Measurements from ENCODE around the gene RNU4-1.

Gene RNU4-1

GRCh38 chr12:120324841-120325417, 31.9 kb upstream of the RNU4-1 start:
- Histone ChIP-seq H2AK5ac (ENCODE audit: low read length) (no peak overlapping the region), H3K27ac (ENCODE audit: low read depth, low read length) (no peak overlapping the region), H3K18ac (ENCODE audit: low read length) (no peak overlapping the region), H3K4me1 (ENCODE audit: control insufficient read depth, low read depth, low read length) (no peaks in the 10 kb centered on the region), H3K36me3 (ENCODE audit: control insufficient read depth, insufficient read depth, low read length) (no peaks in the 10 kb centered on the region), H3K9ac (ENCODE audit: low read length) (no peak overlapping the region), H3K4me2 (ENCODE audit: low read length) (no peak overlapping the region), H3K56ac (ENCODE audit: low read length) (no peak overlapping the region), H2BK5ac (ENCODE audit: low read length) (no peak overlapping the region), H4K5ac (ENCODE audit: low read length) (no peak overlapping the region), H4K8ac (ENCODE audit: low read depth, low read length) (no peak overlapping the region), H2BK120ac (ENCODE audit: low read depth, low read length) (no peak overlapping the region), H3K79me1 (ENCODE audit: low read length) (no peaks in the 10 kb centered on the region), H3K79me2 (ENCODE audit: control insufficient read depth, insufficient read depth, low read length) (no peaks in the 10 kb centered on the region), H2BK15ac (replicated peaks; ENCODE audit: low read depth) (no peak overlapping the region), H3K23ac (ENCODE audit: low read length) (no peak overlapping the region), H3K4ac (ENCODE audit: low read depth, low read length) (no peak overlapping the region), H3K4me3 (ENCODE audit: low read length) (no peak overlapping the region), H3K27me3 (ENCODE audit: insufficient read depth, low read length, poor library complexity) (no peaks in the 10 kb centered on the region)
- no peak for DNase-seq
- WGBS (ENCODE audit: extremely low coverage, insufficient coverage, low lambda C conversion rate): no CpG with 5 or more reads among the region's 9 CpGs

DNA sequence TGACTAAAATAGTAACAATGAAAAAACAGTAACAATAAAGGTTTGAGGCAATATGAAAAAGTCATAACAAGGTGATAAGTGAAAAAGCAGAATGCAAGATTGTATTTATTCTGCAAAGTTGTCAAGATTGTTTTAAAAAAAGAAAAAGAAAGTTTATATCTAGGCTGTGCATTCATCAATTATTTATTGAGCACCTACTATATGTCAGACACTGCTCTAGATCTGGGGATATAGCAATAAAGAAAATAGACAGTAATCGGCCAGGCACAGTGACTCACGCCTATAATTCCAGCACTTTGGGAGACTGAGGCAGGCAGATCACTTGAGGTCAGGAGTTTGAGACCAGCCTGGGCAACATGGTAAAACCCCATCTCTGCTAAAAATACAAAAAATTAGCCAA, 30.7 kb upstream of the RNU4-1 start:
- Histone ChIP-seq H3K23ac (ENCODE audit: low read length) (no peak overlapping the region), H3K79me2 (ENCODE audit: control insufficient read depth, insufficient read depth, low read length) (no peaks in the 10 kb centered on the region), H3K4me2 (ENCODE audit: low read length) (no peak overlapping the region), H3K56ac (ENCODE audit: low read length) (no peak overlapping the region), H4K8ac (ENCODE audit: low read depth, low read length) (no peak overlapping the region), H3K18ac (ENCODE audit: low read length) (no peak overlapping the region), H3K4ac (ENCODE audit: low read depth, low read length) (no peak overlapping the region), H2AK5ac (ENCODE audit: low read length) (no peak overlapping the region), H2BK5ac (ENCODE audit: low read length) (no peak overlapping the region), H3K4me3 (ENCODE audit: low read length) (no peak overlapping the region), H2BK15ac (replicated peaks; ENCODE audit: low read depth) (no peak overlapping the region), H3K4me1 (ENCODE audit: control insufficient read depth, low read depth, low read length) (no peaks in the 10 kb centered on the region), H3K27me3 (ENCODE audit: insufficient read depth, low read length, poor library complexity) (no peaks in the 10 kb centered on the region), H2BK120ac (ENCODE audit: low read depth, low read length) (no peak overlapping the region), H3K79me1 (ENCODE audit: low read length) (no peaks in the 10 kb centered on the region), H3K27ac (ENCODE audit: low read depth, low read length) (no peak overlapping the region), H4K5ac (ENCODE audit: low read length) (no peak overlapping the region), H3K36me3 (ENCODE audit: control insufficient read depth, insufficient read depth, low read length) (no peaks in the 10 kb centered on the region), H3K9ac (ENCODE audit: low read length) (no peak overlapping the region)
- no CpG with 5 or more reads among the region's 2 CpGs for WGBS (ENCODE audit: extremely low coverage, insufficient coverage, low lambda C conversion rate)
- DNase-seq: no peak

GRCh38 chr12:120321382-120322202, 28.6 kb upstream of the RNU4-1 start:
- H3K18ac ChIP-seq (ENCODE audit: low read length): no peak overlapping the region
- H2BK120ac ChIP-seq (ENCODE audit: low read depth, low read length): no peak overlapping the region
- H4K5ac ChIP-seq (ENCODE audit: low read length): no peak overlapping the region
- no peak overlapping the region for H3K56ac ChIP-seq (ENCODE audit: low read length)
- H3K4ac ChIP-seq (ENCODE audit: low read depth, low read length): no peak overlapping the region
- H3K79me1 ChIP-seq (ENCODE audit: low read length): no peaks in the 10 kb centered on the region
- DNase-seq: no peak
- no peak overlapping the region for H3K9ac ChIP-seq (ENCODE audit: low read length)
- no peaks in the 10 kb centered on the region for H3K27me3 ChIP-seq (ENCODE audit: insufficient read depth, low read length, poor library complexity)
- H3K27ac ChIP-seq (ENCODE audit: low read depth, low read length): no peak overlapping the region
- H4K8ac ChIP-seq (ENCODE audit: low read depth, low read length): no peak overlapping the region
- H3K4me1 ChIP-seq (ENCODE audit: control insufficient read depth, low read depth, low read length): peaks cover 2% of the 10 kb centered on the region
- no peak overlapping the region for H2BK5ac ChIP-seq (ENCODE audit: low read length)
- no peak overlapping the region for H3K23ac ChIP-seq (ENCODE audit: low read length)
- no CpG with 5 or more reads among the region's 13 CpGs for WGBS (ENCODE audit: extremely low coverage, insufficient coverage, low lambda C conversion rate)
- H3K4me2 ChIP-seq (ENCODE audit: low read length): no peak overlapping the region
- no peak overlapping the region for H2AK5ac ChIP-seq (ENCODE audit: low read length)
- no peak overlapping the region for H3K4me3 ChIP-seq (ENCODE audit: low read length)
- no peak overlapping the region for H2BK15ac ChIP-seq (replicated peaks; ENCODE audit: low read depth)
- H3K36me3 ChIP-seq (ENCODE audit: control insufficient read depth, insufficient read depth, low read length): no peaks in the 10 kb centered on the region
- H3K79me2 ChIP-seq (ENCODE audit: control insufficient read depth, insufficient read depth, low read length): no peaks in the 10 kb centered on the region

- H3K27ac ChIP-seq (ENCODE audit: low read depth, low read length): peak overlapping the region; percentile 39
- peak; percentile 100 for DNase-seq
- peak overlapping the region; percentile 84 for H4K8ac ChIP-seq (ENCODE audit: low read depth, low read length)
- no peak overlapping the region for H2BK15ac ChIP-seq (replicated peaks; ENCODE audit: low read depth)
- H3K4ac ChIP-seq (ENCODE audit: low read depth, low read length): no peak overlapping the region
- no peak overlapping the region for H2AK5ac ChIP-seq (ENCODE audit: low read length)
- H3K79me2 ChIP-seq (ENCODE audit: control insufficient read depth, insufficient read depth, low read length): no peaks in the 10 kb centered on the region
- H3K79me1 ChIP-seq (ENCODE audit: low read length): no peaks in the 10 kb centered on the region
- H3K9ac ChIP-seq (ENCODE audit: low read length): peak overlapping the region; percentile 85
- no peak overlapping the region for H3K23ac ChIP-seq (ENCODE audit: low read length)
- H3K4me2 ChIP-seq (ENCODE audit: low read length): peak overlapping the region; percentile 85
- H2BK5ac ChIP-seq (ENCODE audit: low read length): peak overlapping the region; percentile 54
- H2BK120ac ChIP-seq (ENCODE audit: low read depth, low read length): no peak overlapping the region
- peak overlapping the region; percentile 97 for H3K56ac ChIP-seq (ENCODE audit: low read length)
- no CpG with 5 or more reads among the region's 42 CpGs for WGBS (ENCODE audit: extremely low coverage, insufficient coverage, low lambda C conversion rate)
- H3K18ac ChIP-seq (ENCODE audit: low read length): peak overlapping the region; percentile 30
- no peaks in the 10 kb centered on the region for H3K36me3 ChIP-seq (ENCODE audit: control insufficient read depth, insufficient read depth, low read length)
- no peaks in the 10 kb centered on the region for H3K27me3 ChIP-seq (ENCODE audit: insufficient read depth, low read length, poor library complexity)
- no peak overlapping the region for H4K5ac ChIP-seq (ENCODE audit: low read length)
- peaks cover 2% of the 10 kb centered on the region for H3K4me1 ChIP-seq (ENCODE audit: control insufficient read depth, low read depth, low read length)
- H3K4me3 ChIP-seq (ENCODE audit: low read length): peak overlapping the region; percentile 59
These were observed 24.4 kb upstream of the RNU4-1 start for GRCh38 chr12:120317224-120318105.

- Histone ChIP-seq H2BK120ac (ENCODE audit: low read depth, low read length) (no peak overlapping the region), H2BK5ac (ENCODE audit: low read length) (no peak overlapping the region), H3K27ac (ENCODE audit: low read depth, low read length) (peak overlapping the region; percentile 39), H3K9ac (ENCODE audit: low read length) (peak overlapping the region; percentile 85), H3K36me3 (ENCODE audit: control insufficient read depth, insufficient read depth, low read length) (no peaks in the 10 kb centered on the region), H2BK15ac (replicated peaks; ENCODE audit: low read depth) (no peak overlapping the region), H3K23ac (ENCODE audit: low read length) (no peak overlapping the region), H3K4me3 (ENCODE audit: low read length) (no peak overlapping the region), H3K27me3 (ENCODE audit: insufficient read depth, low read length, poor library complexity) (no peaks in the 10 kb centered on the region), H2AK5ac (ENCODE audit: low read length) (no peak overlapping the region), H3K4me2 (ENCODE audit: low read length) (peak overlapping the region; percentile 85), H3K4ac (ENCODE audit: low read depth, low read length) (no peak overlapping the region), H3K79me1 (ENCODE audit: low read length) (no peaks in the 10 kb centered on the region), H3K79me2 (ENCODE audit: control insufficient read depth, insufficient read depth, low read length) (no peaks in the 10 kb centered on the region), H3K18ac (ENCODE audit: low read length) (peak overlapping the region; percentile 30), H4K8ac (ENCODE audit: low read depth, low read length) (peak overlapping the region; percentile 84), H4K5ac (ENCODE audit: low read length) (no peak overlapping the region), H3K56ac (ENCODE audit: low read length) (peak overlapping the region; percentile 97), H3K4me1 (ENCODE audit: control insufficient read depth, low read depth, low read length) (peaks cover 2% of the 10 kb centered on the region)
- no CpG with 5 or more reads among the region's 9 CpGs for WGBS (ENCODE audit: extremely low coverage, insufficient coverage, low lambda C conversion rate)
- DNase-seq: peak; percentile 27
These were observed 23.8 kb upstream of the RNU4-1 start for GRCh38 chr12:120316798-120317223.

Measured in mesendoderm (in vitro differentiated cells).